Hepatocyte (in vitro differentiated cells): Measurements from ENCODE around the gene RELT. TPM values are rescaled to one million over a fixed set of nuclear protein-coding genes. Genes with fewer than 3 reads are reported as not detected.
A peak's percentile ranks its signal among the peaks of the same experiment; 100 is the strongest.

Experiments
- DNase-seq: peaks from one replicate; pipeline ENCODE4 v3.0.0-alpha.2; 2016; ENCODE audit warnings: low spot score
- H2AFZ ChIP-seq: fragments of 200-600 bp; sonication (generic); 2 replicates; pipeline ENCODE4 v1.6.0; 2016; ENCODE audit warnings: antibody characterized with exemption, mild to moderate bottlenecking
- H3K27ac ChIP-seq: fragments of 200-600 bp; sonication (generic); 2 replicates; pipeline ENCODE4 v1.5.1; 2016; ENCODE audit warnings: mild to moderate bottlenecking
- H3K27me3 ChIP-seq: fragments of 200-600 bp; sonication (generic); 2 replicates; pipeline ENCODE4 v1.6.1; 2016
- H3K36me3 ChIP-seq: fragments of 200-600 bp; sonication (generic); replicated peaks from 2 replicates; pipeline ENCODE4 v1.5.1; 2016; ENCODE audit warnings: low read depth; ENCODE audit not compliant: insufficient read depth
- H3K4me1 ChIP-seq: fragments of 200-600 bp; sonication (generic); 2 replicates; pipeline ENCODE4 v1.5.1; 2016; ENCODE audit warnings: mild to moderate bottlenecking, moderate library complexity; ENCODE audit not compliant: insufficient read depth
- H3K4me2 ChIP-seq: fragments of 200-600 bp; sonication (generic); 2 replicates; pipeline ENCODE4 v1.6.0; 2016
- H3K4me3 ChIP-seq: fragments of 200-600 bp; sonication (generic); 2 replicates; pipeline ENCODE4 v1.5.1; 2016; ENCODE audit warnings: mild to moderate bottlenecking
- H3K79me2 ChIP-seq: fragments of 200-600 bp; sonication (generic); 2 replicates; pipeline ENCODE4 v1.6.0; 2017; ENCODE audit warnings: mild to moderate bottlenecking
- H3K9me2 ChIP-seq: fragments of 200-600 bp; sonication (generic); replicated peaks from 2 replicates; pipeline ENCODE4 v1.6.0; 2017; ENCODE audit warnings: mild to moderate bottlenecking; ENCODE audit not compliant: insufficient read depth
- H3K9me3 ChIP-seq: fragments of 200-600 bp; sonication (generic); 2 replicates; pipeline ENCODE4 v1.5.1; 2016; ENCODE audit warnings: low read depth, mild to moderate bottlenecking
- H4K20me1 ChIP-seq: fragments of 200-600 bp; sonication (generic); 2 replicates; pipeline ENCODE4 v1.6.0; 2016; ENCODE audit warnings: mild to moderate bottlenecking; ENCODE audit not compliant: insufficient read depth, poor library complexity, severe bottlenecking
- CTCF ChIP-seq: fragments of 200-600 bp; sonication (generic); IDR thresholded peaks from 2 replicates; pipeline ENCODE4 v1.5.1; 2016; ENCODE audit warnings: antibody characterized with exemption, mild to moderate bottlenecking; ENCODE audit not compliant: poor library complexity
- EZH2 ChIP-seq: fragments of 200-600 bp; sonication (generic); IDR thresholded peaks from 2 replicates; pipeline ENCODE4 v1.6.1; 2016; ENCODE audit warnings: antibody characterized with exemption, mild to moderate bottlenecking, borderline replicate concordance
- EZH2phosphoT487 ChIP-seq: fragments of 200-600 bp; sonication (generic); IDR thresholded peaks from one replicate; pipeline ENCODE4 v1.6.1; 2018; ENCODE audit warnings: antibody characterized with exemption, mild to moderate bottlenecking, low read depth, moderate library complexity; ENCODE audit not compliant: unreplicated experiment, severe bottlenecking
- WGBS: methylation state at CpG from one replicate; pipeline ENCODE4 v1.1.6; 2016; ENCODE audit warnings: low lambda C conversion rate; ENCODE audit errors: missing lambda C conversion rate; 5-methylcytosine and 5-hydroxymethylcytosine counted together
- polyA plus RNA-seq: library from polyadenylated mRNA; unstranded; fragments of >200 nt; fragmentation: Nextera tagmentation; extraction: Ambion mirVana; gene quantifications from 2 replicates; pipeline ENCODE4 v1.2.1, GENCODE V29; 2016
- total RNA-seq: library from RNA; depleted of rRNA; stranded (reverse); fragments of >200 nt; gene quantifications from 2 replicates; pipeline ENCODE4 v1.2.3, GENCODE V29; 2014

The RELT gene
- total and polyA plus RNA-seq, 2 experiments from 2014 or later: 1.6 to 3.4 TPM

DNA sequence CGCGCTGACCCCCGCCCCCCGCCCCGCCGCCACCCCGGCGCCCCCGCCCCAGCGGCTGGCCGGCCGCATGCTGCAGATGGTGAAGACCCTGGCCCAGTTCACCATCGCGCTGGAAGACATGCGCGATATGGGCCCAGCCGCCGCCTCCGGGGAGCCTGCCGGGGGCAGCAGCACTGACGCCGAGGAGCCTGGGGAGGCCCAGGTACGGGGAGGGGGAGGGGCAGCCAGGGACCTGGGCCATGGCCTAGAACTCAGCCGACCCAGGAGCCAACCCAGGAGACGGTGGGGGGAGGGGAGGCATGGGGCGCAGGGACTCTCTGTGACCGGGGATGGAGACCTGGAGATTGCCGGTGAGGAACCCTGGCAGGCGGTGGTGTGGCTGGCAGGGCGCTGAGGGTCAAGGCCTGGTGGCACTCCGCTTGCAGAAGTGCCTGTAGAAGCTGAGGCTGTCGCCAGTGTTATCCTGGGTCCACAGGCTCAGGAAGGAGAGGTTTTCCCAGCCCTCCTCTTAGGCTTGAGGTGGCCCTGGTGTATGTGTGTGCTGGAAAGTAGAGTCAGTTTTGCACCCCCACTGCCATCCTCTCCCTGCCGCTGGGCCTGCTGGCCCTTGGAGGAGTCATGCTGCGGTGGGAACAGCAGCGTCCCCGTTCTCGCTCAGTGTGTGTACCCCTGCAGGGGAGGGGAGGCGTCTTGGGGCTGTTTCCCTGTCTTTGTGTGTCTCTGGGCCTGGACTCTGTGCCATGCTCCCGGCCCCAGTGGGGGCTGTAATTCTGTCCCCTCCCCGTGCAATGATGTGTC lies 32.9 kb upstream of the RELT start:
- H3K27me3 ChIP-seq: no peaks in the 10 kb centered on the region
- no peaks in the 10 kb centered on the region for H3K9me2 ChIP-seq
- no peaks in the 10 kb centered on the region for H3K9me3 ChIP-seq
- H3K79me2 ChIP-seq: peaks cover 79% of the 10 kb centered on the region
- peak overlapping the region; percentile 93 for H3K4me2 ChIP-seq
- H4K20me1 ChIP-seq: peaks cover 75% of the 10 kb centered on the region
- no peak for DNase-seq
- TF ChIP-seq EZH2phosphoT487: no peak
- TF ChIP-seq EZH2: no peak
- H3K36me3 ChIP-seq: no peaks in the 10 kb centered on the region
- 48% methylated on average over 25 of the region's 40 CpGs for WGBS
- H3K4me1 ChIP-seq: peaks cover 10% of the 10 kb centered on the region
- H3K4me3 ChIP-seq: no peak overlapping the region
- H3K27ac ChIP-seq: no peak overlapping the region
- no peak overlapping the region for H2AFZ ChIP-seq

GRCh38 chr11:73344191-73344607 lies 32.0 kb upstream of the RELT start:
- peaks cover 69% of the 10 kb centered on the region for H4K20me1 ChIP-seq

DNA sequence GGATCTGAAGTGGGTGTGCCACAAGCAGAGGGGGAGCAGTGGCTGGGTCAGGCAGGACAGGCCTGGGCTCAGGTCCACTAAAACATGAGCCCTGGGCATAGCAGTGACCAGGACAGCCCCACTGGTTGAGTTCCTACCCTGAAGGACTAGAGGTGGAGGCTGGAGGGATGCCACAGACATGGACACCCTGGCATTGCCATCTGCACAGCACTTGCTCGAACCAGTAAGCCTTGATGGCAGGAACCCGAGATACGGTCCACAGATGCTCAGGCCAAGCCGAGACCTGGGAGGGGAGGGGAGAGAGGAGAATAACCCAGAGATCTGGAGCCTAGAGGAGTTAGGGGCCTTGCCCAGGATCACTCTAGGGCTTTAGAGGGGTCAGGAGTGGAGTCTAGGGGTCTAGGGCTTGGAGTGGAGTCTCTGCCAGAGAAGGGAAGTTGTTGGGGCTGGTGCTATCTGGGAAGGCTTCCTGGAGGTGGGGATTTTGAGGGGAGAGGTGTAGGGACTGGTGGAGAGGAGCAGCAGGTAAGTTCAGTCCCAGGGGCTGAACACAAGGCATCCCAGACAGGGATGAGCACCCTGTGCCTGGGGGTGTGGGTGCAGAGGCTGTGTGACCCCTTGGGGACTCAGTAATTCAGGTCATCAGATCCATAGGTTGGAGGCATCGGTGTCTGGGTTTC lies 30.6 kb upstream of the RELT start:
- Histone ChIP-seq H3K27me3 (no peaks in the 10 kb centered on the region), H3K9me3 (no peaks in the 10 kb centered on the region), H2AFZ (no peak overlapping the region), H3K9me2 (no peaks in the 10 kb centered on the region), H3K79me2 (peaks cover 56% of the 10 kb centered on the region), H3K4me3 (no peak overlapping the region), H3K36me3 (no peaks in the 10 kb centered on the region), H3K4me2 (no peak overlapping the region), H3K4me1 (peaks cover 10% of the 10 kb centered on the region), H3K27ac (no peak overlapping the region), H4K20me1 (peaks cover 55% of the 10 kb centered on the region)
- TF ChIP-seq CTCF (no peak), EZH2phosphoT487 (no peak), EZH2 (no peak)
- 92% methylated on average over 5 of the region's 5 CpGs for WGBS
- no peak for DNase-seq

More at GRCh38 chr11:73344191-73344607, 32.0 kb upstream of the RELT start:
- Histone ChIP-seq H3K9me2 (no peaks in the 10 kb centered on the region), H3K27ac (no peak overlapping the region), H3K4me2 (no peak overlapping the region), H3K27me3 (no peaks in the 10 kb centered on the region), H3K36me3 (no peaks in the 10 kb centered on the region), H3K4me3 (no peak overlapping the region), H3K9me3 (no peaks in the 10 kb centered on the region), H3K4me1 (peaks cover 10% of the 10 kb centered on the region), H2AFZ (no peak overlapping the region), H3K79me2 (peaks cover 70% of the 10 kb centered on the region)
- TF ChIP-seq EZH2phosphoT487: no peak
- TF ChIP-seq EZH2: no peak
- no peak for TF ChIP-seq CTCF
- DNase-seq: no peak
- WGBS: 89% methylated on average over 17 of the region's 20 CpGs
